NCI-H82 treated with DMSO at 0.1 percent for 48 hours (cell line): ENCODE data around the gene PIGX.

ENCODE experiments used
- DNase-seq: peaks from one replicate; lab custom pipeline; 2025; ENCODE audit not compliant: unreplicated experiment; lab: John Stamatoyannopoulos, UW

Gene PIGX

DNA sequence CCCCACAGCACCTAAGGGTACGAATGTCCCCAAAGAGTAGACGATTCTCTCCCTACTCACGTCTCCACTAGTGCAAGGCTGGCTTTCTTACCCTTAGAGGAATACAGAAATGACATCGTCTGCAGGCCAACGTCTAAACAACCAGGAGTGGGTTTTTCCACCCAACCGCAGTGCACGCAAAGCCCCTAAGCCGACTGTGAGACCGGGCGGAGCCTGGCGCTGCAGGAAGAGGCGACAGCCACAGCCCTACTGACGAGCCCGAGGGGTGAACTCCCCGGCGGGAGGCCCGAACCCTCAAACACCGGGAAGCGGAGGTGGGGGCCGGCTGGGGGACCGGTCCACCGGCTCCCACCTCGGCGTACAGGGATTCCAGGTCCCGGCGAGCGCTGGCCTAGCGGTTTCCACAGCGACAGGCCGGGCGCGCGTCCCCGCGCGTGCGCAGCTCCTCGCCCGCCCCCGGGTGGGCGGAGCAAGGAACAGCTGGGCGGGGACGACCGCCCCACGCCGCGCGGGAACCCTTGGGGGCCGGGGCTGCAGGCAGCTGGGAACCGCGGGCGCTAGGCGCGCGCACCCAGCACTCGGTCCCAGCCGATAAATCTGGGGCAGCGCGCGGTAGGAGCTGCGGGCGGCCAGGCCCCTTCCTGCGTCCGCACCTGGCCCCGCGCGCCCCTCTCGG is at the start of gene PIGX, which contains the start of gene CEP19:
Gene PIGX, plus strand, starts transcription at position 540 of the 676 bp plus-strand sequence.
Gene CEP19, minus strand, starts transcription at position 413 of the 676 bp plus-strand sequence. CDS start 3,593 bp downstream, outside the sequence.
- DNase-seq, result peak; percentile 72

DNA sequence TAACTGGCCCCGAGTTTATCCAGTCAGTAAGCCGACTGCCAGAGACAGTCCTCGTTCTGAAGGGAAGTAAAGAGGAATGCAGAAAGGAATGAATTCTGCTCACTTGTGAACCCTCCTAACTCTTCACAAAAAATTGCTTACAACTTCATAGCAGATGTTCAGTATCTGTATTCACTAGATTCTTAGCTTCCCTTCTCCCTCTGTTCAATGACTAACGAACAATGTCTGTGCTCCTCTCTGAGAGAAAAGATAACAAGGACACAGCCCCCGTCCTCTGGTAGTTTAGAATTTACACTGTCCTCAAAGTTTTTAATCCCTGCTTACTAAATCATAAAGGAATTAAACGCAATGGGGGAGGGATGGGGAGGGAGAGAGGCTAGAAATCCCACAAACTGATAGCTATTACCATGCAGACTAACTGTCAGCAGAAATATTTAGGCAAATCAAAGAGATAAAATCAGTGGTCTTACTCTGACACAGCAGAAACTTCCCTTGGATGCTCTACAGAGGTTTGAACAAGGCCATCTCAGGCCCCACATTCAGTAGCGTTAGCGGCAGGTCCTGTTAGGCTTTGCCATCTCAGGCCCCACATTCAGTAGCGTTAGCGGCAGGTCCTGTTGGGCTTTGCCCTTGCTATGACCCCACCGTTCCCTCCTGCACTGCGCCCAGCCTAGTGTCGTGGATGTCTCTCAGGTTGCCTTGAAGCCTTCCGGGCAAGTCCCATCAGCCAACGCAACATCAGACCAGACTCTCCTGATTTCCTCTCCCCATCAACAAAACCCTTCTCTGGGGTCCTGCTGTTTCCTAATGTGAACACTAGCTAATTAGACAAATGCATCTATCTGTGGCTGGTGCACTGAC is 49.2 kb upstream of the PIGX start:
- DNase-seq, result no peak

DNA sequence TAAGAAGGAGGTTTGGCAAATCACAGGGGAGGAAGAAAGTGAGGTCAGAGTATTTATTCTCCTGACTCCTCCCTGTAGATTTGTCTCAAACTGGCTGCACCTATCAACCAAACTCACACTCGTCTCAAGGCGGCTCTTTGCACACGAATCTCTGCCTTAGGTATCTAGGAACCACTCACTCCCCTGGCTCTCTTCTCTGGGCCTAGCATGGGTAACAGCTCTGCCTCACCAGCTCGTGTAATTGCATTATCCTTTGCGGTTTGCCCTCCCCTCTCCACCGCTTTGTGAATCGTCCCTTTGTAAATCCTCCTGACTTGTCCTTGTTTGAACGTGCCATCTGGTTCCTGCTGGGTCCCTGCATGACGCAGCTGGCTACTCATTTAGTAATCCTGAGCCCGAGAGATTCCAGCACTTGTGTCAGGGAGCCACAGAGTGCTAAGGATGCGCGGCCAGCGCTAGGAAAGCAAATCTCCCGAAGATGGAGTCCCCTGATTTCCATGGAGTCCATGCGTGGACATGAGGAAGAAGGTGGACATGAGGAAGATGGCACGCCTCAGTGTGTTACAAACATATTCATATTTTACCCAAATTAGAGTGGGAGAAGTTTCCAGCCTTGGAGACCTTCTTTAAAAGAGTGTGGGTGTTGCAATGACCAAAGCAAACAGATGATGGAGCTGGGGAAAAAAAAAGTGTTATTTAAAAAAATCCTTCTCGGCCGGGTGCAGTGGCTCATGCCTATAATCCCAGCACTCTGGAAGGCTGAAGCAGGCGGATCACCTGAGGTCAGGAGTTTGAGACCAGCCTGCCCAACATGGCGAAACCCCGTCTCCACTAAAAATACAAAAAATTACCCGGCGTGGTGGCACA is 45.9 kb upstream of the PIGX start:
- DNase-seq, result peak; percentile 100

DNA sequence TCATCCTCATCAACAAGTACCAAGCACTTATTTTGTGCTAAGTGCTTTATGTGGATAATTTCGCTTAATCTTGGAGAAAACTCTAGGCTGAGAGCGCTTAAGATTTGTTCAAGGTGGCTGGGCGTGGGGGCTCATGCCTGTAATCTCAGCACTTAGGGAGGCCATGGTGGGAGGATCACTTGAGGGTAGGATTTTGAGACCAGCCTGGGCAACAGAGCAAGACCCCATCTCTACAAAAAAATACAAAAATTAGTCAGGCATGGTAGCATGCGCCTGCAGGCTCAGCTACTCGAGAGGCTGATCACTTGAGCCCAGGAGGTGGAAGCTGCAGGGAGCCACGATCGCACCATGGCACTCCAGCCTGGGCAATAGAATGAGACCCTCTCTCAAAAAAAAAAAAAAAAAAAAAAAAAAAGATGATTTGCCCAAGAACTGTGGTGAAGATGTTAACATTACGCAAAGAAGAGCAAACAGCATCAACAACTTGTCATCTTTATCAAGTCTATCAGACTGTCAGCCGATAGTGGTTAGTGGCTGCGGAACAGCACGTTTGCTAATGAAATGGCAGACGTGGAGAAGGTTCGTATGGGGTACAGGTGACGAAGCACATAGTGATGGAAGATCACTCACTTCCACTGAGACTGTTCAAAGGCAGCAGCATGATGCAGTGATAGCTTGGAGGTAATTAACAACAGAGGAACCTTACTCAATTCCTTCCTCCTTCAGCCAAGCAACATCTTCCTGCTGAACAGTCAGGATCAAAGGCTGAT is 44.9 kb upstream of the PIGX start:
- no peak for DNase-seq

DNA sequence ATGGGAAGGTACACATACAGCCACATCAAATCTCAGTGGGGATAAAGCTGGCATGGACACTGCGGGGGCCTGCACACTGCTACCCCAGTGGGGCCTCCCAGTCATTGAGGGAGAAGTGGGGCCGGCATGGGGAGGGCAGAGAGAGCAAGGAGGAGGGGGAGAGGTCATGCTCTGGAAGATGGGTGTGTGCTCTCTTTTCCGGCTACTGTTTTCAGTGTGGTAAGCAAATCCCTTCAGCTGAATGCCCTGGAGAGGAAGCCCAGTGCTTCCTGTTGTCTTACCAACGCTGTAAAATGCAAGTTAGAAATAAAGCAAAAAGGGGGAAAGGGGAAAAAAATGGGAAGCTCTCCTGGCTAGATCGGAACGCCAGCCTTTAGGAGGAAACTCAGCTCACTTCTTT is 41.8 kb upstream of the PIGX start:
- DNase-seq, result no peak

DNA sequence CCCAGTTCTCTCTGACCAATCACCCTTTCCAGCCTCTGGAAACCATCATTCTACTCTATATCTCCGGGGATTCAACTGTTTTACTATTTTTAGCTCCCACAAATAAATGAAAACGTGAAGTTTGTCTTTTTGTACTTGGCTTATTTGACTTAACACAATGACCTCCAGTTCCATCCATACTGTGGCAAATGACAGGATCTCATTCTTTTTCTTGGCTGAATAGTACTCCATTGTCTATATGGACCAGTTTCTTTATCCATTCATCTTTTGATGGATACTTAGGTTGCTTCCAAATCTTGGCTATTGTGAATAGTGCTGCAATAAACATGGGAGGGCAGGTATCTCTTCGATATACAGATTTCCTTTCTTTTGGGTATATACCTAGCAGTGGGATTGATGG is 38.5 kb upstream of the PIGX start:
- no peak for DNase-seq

DNA sequence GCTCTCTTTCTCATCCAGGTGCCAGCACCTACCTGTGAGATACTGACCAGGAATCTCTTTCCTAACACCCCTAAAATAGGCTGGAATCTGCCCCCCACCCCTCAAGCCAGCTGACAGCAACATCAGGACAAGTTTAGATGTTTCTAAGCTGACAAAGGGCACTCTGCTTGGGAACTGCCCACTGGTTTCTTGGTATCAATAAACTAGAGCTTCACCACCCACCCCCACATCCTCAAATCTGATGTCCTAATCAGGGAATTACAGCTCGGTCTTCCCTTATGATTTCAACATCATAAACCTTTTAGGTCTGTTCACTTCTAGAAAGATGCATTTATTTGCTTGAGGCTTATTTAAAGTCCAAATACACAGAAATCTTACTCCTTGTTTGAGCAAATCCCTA is 34.8 kb upstream of the PIGX start:
- DNase-seq, result no peak

DNA sequence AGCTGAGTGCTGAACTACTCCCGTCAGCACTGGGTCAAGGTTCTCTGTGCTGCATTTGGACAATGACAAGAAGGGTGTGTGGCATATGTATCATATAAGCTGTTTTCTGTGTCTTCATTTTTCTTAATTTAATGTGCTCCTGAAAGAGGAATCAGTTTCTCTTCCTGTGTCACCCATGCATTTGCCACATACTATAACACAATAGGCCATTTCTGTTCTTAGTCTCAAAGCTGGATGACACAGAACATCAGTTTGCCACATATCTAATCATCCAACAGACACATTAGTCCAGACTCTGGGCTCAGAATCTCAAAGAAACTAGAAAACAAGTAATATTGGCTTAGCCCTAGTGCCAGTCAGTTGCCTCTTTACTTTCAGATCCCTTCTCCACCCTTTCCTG is 34.2 kb upstream of the PIGX start:
- DNase-seq, result no peak

DNA sequence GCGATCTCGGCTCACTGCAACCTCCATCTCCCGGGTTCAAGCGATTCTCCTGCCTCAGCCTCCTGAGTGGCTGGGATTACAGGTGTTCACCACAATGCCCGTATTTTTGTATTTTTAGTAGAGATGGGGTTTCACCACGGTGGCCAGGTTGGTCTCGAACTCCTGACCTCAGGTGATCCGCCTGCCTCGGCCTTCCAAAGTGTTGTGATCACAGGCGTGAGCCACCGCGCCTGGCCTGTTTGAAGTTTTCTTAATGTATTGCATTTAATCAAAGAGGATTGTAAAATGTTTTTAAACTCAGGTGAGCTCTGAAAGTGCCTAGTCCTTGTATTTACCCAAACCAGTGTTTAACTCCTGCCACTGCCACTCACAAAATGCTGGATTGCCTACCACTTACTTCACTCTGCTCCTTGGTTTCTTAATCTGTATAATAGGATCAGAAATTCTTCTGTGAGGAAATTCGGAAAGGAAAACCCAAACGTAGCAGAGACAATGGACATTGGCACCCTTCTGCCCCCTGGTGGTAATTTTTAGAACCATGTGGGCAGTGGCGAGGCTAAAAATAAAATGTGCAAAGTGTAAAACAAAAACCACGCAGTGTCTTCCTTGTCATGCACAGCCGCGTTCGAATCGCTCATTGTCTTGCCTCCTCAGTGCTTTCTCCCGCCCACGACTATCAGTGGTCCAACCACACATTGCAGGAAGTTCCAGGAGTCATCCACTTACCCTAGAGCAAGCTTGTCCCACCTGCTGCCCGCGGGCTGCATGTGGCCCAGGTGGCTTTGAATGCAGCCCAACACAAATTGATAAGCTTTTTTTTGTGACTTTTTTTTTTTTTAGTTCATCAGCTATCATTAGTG is 27.4 kb upstream of the PIGX start:
- peak; percentile 97 for DNase-seq

DNA sequence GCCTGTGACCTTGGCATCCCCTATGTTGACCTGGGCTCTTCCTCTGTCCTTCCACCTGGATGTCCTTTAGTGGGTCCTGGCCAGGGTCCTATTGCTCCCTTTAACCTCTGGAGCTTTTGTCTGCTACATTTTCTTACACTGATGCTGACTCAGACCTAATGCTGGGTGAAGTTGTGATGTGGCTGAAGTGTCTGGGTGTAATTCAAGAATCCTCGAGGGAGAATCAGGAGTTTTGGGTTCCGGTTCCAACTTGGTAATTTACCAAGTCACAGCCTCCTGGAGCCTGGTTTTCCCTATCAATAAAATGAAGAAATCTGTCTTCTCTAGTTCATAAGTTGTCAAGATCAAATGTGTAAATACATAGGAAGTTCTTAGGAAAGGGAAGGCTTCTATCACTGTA is 25.7 kb upstream of the PIGX start:
- DNase-seq, result no peak

DNA sequence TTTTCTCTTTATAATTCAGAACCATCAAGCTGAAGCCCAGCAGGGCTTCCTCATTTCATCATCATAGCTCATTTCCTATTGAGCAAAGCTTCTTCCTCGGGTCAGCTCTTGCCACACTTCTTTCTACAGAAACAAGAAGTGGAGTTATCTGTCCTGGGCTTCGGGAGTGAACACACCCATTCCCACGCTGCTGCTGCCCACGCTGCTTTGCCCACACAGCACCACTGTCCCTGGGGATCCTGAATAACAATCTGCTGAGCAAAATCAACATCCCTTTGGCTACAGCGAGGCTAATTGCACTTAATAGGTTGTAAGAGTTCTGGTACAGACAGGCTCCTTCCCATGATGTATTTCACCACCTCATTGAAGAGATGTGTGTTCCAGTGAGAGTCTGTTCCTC is 23.8 kb upstream of the PIGX start:
- DNase-seq, result no peak

DNA sequence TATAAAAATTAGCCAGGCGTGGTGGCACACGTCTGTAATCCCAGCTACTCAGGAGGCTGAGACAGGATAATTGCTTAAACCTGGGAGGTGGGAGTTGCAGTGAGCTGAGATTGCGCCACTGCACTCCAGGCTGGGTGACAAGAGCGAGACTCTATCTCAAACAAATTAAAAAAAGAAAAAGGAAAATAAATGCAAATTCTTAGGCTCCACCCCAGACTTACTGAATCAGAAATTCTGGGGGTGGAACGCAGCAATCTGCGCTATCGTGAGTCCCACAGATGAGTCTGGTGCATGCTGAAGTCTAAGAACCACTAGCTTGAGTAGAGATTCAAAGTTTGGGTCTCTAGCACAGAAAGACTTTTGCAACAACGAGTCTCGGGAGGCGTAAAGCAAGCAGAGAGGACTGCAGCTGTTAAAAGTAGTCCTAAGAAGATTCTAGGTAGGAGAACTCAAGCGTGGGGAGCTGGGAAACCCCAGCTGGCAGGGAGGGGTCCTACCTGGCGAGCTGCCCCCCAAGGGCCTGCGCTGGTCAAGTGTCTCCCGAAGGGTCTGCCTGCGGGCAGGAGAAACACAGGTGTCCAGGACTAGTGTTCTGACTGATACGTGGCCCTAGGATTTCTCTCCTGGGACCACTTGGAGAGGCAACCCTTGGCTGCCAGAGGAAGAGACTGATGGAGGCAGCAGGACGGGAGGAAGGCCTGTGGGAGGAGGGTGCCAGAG is 22.1 kb upstream of the PIGX start:
- no peak for DNase-seq

DNA sequence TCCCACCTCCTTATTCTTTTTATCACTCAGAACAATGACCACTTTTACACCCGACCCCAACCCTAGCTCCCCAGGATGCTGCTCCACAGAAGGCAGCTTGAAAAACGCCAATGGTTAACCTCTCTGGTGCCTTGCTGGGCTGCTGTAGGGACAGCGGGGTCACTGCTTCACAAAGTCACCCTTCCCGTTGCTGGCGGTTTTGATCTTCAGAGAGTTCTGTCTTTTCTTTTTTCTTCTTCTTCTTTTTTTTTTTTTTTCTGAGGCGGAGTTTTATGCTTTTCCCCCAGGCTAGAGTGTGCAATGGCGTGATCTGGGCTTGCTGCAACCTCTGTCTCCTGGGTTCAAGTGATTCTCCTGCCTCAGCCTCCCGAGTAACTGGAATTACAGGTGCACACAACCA is 20.8 kb upstream of the PIGX start:
- DNase-seq, result no peak

DNA sequence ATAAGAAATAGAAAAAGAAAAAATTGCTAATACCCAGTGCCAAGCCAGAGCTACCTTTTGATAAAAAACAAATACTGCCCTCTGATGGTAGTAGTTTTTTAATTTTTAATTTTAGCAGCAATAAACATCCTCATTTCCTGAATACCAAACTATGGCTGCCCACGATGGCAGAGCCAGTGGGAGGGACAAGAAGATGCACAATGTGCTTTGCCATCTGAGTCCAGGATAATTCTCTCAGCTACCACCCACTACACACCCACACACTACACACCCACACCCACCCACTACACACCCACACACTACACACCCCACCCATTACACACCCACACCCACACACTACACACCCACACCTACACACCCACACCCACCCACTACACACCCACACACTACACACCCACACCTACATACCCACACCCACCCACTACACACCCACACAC is 18.0 kb upstream of the PIGX start:
- DNase-seq, result no peak

DNA sequence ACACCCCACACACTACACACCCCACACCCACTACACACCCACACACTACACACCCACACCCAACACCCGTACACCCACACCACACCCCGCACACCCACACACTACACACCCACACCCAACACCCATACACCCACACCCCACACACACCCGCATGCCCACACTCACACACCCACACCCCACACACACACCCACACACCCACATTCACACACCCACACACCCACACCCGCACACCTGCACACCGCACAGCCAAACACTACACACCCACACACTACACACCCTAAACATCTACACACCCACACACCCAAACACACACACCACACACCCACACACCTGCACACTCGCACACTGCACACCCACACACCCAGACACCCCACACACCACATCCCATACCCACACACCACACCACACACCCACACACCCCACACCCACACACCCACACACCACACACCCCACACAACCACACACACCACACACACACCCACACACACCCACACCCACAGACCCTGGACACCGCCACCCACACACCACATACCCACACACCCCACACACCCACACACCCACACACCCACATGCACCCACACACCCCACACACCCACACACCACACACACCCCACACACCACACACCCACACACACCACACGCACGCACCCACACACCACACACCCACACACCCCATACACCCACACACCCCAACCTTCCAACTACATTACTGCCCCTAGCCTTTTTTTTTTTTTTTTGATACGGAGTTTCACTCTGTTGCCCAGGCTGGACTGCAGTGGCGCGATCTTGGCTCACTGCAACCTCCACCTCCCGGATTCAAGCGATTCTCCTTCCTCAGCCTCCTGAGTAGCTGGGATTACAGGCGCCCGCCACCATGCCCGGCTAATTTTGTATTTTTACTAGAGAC is 17.0 kb upstream of the PIGX start:
- no peak for DNase-seq

DNA sequence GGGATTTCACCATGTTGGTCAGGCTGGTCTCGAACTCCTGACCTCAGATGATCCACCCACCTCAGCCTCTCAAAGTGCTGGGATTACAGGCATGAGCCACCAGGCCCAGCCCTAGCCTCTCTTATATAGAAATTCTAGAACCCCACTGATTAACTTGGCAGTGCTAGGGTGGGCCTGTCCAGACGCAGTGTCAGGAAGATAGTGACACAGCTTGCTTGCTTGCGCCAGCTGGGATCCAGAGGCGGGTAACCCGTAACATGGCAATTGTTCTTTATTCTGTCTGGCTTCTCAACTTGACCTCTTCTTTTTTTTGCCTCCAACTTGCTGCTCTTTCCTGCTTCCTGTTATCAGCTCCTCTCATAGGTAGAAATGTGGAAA is 16.3 kb upstream of the PIGX start:
- no peak for DNase-seq

DNA sequence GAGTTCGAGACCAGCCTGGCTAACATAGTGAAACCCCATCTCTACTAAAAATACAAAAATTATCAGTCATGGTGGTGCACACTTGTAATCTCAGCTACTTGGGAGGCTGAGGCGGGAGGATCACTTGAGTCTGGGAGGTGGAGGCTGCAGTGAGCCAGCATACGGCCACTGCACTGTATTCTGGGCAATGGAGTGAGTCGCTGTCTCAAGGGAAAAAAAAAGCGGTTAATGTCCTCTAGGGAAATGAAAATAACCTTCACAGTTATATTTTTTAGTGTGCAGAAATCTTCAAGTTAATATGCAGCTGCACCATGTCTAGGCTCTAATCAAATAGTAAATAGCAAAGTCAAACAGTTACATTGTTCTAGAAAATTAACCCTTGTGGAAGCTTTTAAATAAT is 14.9 kb upstream of the PIGX start:
- DNase-seq, result no peak

DNA sequence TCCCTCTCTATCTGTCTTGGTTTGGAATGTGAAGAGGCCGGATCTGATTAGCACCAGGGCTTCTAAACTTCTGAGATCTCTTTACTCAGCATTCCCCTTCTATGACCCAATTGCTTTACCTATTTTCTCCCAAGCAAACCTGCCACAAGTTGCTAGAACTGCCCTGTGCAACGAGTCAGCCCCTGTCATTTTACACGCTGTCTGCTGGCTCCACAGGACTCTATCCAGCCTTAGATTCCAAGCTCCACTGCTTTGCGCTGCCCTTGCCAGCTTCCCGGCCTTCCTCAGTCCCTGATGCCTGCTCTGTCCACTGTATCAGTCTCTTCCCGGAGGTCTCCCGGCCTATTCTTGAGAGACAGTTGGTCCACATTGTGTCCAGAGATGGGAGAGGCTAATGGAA is 12.4 kb upstream of the PIGX start:
- DNase-seq, result no peak
